Fibroblast of lung (primary cell): ENCODE results near the gene CFAP92.

Source experiments
- CTCF ChIP-seq, 2 donors: IDR thresholded peaks in 1 of 2; conservative IDR thresholded peaks in 1 of 2; 1 replicate in 1 of 2; 2 replicates in 1 of 2; pipeline ENCODE4 v1.5.1; 2011 to 2012; ENCODE audit warnings: low read length in 2 of 2, control low read depth in 1 of 2, inconsistent platforms in 1 of 2, low read depth in 1 of 2, mild to moderate bottlenecking in 1 of 2
- EZH2 ChIP-seq: IDR thresholded peaks from 2 replicates; pipeline ENCODE4 v1.5.1; 2012; ENCODE audit warnings: low read length, control low read depth, mild to moderate bottlenecking; ENCODE audit errors: missing control alignments

GRCh38 chr3:129034642-129035041 lies 40.8 kb upstream of the CFAP92 start:
- TF ChIP-seq EZH2 (no peak), CTCF (conservative IDR thresholded peaks at IDR 0.05 in 1 of 2, IDR thresholded peaks at IDR 0.05 in 1 of 2; ENCODE audit: low read depth in 1 of 2, low read length in 2 of 2) (no peak)
